HG03571 (cell line): ENCODE measurements around the gene LDLRAD4.

Source experiments
- ATAC-seq: cut with Tn5 transposase; IDR thresholded peaks from one replicate; pipeline ENCODE4 v1.9.1; 2021; ENCODE audit not compliant: unreplicated experiment

The LDLRAD4 gene

DNA sequence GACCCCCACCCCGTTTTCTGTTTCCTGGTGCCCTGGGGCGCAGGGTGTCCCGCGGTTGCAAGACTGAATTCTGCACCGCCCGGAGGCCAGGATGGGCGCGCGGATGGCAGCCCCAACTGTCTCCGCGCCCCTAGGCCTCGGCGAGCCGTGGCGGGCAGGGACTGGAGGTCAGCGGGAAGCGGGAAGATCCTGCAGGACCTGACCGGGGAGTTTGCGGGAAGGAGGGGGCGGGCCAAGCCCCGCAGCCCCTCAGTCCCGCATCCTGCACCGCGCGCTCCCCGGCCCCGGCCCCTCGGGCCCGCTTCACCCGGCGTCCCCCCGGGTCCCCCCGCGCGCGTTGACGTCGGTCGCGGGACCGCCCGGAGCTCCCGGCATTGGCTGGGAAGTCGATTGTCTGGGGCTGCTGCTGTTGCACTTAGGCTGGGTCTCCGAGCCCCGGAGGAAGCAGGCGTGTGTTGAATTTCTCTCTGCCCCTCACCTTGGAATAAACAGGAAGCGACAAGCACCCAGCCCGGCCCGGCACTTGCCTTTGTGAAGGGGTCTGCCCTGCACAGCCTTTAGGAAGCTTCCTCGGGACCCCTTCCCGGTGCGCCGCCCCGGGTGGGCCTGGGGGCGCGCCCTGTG is at the start of gene LDLRAD4:
TSS of gene LDLRAD4 (plus strand) at position 393 of the 624 bp plus-strand sequence.
- ATAC-seq, result no peak

DNA sequence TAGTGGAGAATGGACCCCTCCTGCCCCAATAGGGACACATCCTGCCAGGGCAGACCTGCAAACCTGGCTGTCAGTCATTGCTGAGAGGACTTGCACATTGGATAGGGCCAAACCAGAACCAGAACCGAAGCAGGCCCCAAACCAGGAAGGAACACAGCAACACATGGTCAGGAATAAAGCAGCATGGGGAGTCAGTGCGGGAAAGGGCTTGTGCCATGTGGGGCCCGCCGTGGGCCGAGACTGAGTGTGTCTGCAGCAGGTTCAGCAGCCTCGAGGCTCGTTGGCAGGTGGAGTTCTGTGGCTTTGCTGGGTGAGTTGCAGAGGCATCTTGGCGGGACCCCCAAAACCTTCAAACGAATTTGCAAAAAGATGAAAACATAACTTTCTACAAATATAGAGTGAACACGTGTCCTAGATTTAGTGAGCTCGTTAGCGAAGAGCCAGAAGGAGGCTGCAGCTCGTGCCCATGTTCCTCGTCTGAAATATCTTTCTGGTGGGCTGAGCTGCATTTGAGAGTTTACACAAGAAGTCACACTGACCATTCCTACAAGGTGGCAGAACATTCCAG is 44.9 kb upstream of the LDLRAD4 start:
- ATAC-seq, result no peak

DNA sequence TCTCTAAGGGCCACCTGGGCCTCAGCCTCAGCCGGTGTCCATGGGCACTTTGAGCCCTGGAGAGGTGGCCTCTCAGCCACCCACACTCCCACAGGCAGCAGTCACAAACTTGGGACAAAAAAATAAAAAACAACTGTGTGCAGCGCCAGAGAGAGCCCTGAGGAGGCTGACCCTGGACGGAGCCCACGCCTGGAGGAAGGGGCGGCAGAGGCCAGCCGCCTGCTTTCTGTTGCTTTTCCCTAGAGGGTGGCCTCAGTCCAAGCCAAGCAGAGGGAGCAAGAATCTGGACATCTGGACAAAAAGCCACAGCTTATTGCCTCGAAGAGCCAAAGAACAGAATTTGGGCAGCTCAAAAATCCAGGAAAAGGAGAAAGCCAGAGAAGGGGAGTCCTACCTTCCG is 43.3 kb upstream of the LDLRAD4 start:
- ATAC-seq, result no peak

DNA sequence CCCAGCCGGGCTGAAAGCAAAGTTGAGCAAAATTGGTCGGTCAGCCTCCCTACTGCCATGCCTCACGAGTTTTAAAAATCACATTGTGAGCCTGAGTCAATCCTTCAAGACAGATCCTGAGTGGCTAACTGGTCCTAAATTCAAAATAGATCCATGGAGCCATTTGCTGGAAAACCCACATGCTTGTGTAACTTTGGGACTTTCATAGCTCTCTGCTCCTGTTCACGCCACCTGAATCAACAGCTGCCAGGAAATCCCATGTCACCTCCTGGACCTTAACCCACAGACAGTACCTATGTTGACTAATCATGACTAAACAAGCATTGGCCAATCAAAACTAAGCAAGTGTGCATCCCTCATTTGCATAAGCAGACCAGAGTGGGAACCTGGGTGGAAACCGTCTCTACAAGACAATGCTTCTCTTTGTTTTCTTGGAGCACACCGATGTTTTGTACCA is 42.8 kb upstream of the LDLRAD4 start:
- no peak for ATAC-seq

DNA sequence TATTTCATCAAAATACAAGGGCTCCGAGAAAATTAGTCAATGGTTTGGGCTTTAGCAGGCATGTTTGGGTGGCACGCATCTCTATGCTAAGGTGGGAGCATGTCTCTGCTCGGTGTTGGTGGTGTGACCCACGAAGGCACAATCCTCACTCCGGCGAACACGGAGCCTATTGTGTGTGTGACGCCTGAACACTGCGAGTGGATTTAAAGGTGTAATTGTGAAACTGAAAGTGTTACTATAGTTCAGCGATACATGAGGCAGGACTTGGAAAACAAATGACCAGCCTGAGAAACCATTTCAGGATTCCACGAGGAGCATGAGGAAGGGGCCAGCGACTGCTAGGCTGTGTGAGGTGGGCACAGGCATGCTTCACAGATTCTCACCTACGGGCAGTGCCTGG is 41.7 kb upstream of the LDLRAD4 start:
- no peak for ATAC-seq

DNA sequence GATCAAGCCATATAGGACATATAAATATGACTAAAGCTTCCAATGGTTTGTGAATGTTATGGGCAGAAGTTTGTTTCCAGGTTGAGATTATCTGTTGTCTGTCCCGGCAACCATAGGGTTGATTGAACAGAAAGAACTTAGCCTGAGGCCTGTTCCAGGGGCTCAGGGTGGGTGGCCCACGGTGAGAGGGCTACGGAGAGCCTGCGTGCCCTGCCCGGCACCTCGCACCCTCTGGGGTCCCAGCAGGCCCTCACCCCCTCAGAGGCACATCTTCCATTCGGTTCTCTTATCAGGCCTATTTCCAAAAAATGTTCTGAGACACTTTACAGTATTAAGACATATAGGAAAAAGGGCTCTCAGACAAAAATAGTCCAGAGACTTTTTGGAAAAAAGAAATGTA is 40.4 kb upstream of the LDLRAD4 start:
- ATAC-seq, result no peak

DNA sequence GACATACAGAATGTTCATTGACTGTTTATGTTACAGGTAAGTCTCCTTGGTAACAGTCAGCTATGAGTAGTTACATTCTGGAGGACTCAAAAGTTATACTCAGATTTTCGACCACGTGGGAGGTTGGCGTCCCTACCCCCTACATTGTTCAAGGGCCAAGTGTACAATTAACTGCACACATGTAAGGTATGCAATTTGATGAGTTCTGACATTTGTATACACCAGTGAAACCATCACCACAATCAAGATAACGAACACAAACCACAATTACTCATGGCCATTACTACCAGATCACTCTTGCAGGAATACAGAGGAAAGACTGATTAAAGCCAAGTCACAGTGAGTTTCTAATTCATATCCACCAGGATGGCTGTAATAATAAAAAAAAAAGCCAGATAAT is 39.6 kb upstream of the LDLRAD4 start:
- ATAC-seq, result no peak

DNA sequence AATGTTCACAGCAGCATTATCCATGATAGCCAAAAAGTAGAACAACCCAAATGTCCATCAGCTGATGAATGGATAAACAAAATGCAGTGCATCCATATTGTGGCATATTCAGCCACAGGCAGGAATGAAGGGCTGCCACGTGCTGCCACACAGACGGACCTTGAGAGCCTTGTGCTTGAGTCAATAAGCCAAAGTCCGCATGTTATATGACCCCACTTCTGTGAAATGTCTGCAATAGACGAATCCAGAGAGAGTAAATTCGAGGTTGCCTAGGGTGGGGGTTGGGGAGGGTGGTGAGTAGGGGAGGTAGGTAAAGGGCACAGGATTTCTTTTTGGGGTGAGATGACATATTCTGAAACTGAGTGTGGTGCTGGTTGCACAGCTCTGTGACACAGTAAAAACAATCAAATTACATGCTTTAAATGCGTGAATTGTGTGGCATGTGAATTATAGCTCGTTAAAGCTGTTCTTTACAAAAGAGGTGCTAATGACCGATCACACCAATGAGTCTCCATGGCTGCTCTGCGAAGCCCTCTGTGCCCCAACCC is 38.9 kb upstream of the LDLRAD4 start:
- ATAC-seq, result no peak

DNA sequence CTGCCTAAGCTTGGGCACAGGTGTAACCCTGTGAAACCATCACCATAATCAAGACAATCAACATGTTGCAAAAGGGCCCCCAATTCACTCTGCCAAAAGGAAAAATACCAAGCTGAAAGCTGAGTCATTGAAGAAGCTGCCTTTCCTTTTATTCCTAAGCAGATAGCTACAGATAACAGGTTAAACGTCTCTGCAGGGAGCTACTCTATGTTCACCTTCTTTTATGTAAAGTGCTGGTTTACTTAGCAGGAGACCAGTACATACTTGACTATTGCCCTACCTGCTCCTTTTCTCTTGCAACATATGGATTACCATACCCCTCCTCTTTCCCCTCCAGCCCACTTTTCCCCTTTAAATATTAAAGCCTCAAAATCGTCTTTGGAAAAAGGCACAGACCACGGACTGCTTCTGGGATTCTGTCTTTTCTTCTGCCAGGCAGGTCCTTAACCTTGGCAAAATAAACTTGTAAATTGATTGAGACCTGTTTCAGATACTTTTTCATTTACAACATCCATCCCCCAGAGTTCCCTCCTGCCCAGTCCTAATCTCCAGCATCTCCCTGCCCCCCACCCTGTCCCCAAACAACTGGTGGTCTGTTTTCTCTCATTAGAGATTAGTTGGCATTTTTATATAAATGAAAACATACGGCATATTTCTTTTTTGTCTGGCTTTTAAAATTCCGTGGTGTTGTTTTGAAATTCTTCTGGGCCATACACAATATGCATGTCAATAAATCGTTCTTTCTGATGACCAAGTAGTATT is 37.8 kb upstream of the LDLRAD4 start:
- no peak for ATAC-seq

DNA sequence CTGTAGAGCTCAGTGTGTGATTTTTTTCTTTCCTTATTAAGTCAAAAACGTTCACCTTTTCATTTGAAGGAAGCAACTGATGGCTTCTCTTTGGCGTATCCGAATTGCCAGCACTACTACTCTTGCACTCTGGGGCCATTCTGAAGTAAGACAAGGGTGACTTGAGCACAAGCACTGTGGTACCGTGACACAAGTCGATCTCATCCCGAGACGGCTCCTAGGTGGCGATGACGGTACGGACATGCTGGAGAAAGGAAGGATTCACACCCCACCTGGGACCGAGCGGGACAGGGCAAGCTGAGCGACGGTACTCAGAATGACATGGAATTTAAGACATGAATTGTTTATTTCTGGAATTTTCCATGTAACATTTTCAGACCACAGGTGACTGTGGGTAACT is 36.8 kb upstream of the LDLRAD4 start:
- ATAC-seq, result no peak

DNA sequence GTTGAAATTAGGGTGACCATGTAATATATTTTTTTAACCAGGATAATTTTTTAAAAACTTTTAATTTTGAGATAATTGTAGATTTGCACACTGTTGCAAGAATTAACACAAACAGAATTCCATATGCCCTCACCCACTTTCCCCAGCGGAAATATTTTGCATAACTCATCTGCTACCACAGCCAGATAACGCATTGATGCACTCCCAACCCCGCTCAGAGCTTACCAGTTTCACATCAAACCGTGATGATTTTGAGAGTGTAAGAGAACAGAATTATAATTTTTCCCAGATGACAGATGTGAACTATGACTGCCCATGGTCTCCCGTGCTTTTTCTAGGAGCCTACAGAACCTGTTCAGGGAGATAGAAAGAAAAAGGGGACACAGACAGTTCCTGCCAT is 35.2 kb upstream of the LDLRAD4 start:
- ATAC-seq, result no peak

DNA sequence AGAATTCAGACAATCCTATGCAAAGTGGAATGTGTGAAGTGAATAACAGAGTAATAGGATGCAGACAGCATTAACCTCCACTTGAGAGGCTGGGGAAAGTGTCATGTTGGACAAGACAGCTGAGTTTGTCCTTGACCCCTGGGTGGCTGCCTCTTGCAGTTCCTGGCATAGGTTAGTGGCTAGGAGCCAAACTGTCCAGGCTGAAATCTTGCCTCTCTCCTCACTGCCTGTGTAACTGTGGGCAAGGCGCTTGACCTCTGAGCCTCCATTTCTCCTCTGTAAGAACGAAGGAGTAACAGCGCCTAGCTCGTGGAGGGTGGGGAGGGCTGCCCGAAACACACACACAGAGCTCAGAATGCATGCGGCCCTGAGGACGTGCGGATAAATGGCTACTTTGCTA is 34.8 kb upstream of the LDLRAD4 start:
- no peak for ATAC-seq

DNA sequence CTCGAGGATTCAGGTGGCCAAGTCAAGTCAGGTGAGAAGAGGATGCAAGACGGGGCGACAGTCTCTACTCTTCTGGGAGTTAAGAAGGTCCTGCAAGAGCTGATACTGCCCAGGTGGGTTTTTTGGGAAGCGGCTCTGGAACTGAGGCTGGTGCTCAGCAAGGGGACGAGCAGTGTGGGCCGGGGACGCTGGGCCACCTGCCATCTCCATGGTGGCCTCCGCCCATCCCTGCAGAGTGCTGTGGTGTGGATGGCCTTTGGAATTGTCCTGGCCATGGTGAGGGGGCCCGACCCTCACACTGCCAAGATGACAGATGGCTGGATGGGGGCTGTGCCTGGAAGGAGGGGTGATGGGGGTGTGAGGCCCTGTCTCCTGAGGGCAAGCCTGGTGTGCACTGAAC is 34.2 kb upstream of the LDLRAD4 start:
- no peak for ATAC-seq

DNA sequence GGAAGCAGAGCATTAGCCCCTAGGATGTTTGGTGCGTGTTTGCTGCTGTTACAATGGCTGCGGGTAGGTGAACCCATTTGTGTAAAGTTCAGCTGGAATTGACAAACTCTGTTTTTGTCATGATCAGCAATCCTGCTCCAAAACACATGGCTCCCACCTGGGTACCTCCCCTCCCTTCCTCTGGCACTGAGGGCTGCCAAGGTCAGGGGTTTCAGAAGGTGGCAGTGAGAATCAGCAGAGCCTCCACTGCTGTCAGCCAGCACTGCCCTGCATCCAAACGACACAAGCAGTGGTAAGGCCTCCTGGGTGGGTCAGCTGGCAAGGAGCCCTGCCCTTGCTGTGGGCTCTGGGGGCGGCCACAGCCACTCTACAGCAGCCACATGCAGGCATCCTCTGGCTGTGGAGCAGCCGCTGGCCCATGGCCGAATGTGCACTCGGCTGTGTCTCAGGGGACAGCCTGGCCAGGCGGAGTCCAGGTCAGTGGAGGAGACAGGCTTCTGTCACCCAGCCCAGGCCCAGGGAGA is 32.8 kb upstream of the LDLRAD4 start:
- no peak for ATAC-seq

DNA sequence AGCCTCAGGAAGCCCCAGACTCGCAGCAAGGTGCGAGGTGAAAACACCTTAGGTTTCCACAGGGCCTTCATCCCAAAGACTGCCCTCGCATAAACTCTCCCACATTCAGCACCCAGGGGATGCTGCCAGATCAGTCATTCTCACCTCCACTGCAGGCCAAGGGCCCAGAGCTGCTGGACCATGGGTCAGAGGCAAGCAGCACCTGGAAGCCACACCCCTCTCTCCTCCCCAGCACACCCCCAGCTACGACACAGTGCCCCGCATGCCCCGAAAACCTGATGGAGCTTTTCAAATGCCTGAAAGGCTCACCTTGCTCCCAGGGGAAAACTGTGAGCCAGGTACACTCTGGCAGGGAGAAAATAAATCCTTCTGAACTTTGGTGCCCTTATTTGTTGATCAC is 31.9 kb upstream of the LDLRAD4 start:
- no peak for ATAC-seq

DNA sequence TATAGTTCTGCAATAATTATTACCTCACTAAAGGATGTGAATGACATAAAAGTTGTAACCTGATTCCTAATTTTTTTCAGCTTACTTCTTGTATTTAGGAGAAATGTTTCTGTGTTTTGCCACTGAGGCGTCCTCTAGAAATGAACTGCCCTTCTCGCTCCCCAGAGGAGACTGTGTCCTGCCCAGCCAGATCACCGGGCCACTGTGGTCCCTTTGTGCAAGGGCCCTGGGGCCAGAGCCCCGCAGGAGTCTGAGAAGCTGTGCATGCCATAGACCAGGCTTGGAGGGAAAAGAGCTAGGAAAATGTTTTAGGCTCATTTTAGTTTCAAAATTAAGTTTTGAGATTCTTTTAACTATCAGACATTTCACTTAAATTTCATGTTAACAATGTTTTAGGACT is 31.1 kb upstream of the LDLRAD4 start:
- no peak for ATAC-seq

DNA sequence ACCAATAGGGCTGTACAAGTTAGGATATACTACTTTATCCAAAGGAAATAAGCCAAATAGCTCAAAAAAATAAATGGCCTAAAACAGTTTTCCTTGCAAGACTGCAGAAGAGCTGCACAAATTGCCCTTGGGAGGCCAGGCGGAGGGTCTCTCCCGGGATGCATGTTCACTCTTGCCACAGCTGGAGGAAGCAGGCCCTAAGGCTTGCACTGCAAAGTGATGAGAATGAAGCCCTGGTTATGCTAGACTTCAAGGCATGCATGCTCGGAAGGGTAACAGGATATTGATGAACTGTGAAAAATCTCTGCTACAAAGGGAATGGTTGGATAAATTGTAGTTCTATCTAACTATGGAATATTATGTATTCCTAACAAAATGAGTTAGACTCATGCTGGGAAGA is 27.5 kb upstream of the LDLRAD4 start:
- no peak for ATAC-seq

DNA sequence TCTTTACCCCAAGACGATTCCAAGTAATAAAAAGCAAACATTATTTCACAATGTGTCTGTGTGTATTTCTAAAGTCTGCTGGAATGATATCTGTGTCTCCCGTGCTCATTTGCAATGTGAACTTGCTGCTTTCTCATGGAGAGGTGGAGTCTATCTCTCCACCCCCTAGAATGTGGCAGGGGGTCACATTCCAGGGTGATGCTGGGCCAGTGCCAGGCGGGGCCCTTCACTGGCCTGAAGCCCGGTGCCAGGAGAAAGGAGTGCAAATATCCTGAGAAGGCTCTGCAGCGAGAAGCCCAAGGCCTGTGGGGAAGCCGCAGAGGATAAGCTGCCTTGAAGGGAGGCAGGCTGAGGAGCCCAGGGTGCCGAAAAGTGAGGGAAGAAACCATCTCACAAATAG is 26.8 kb upstream of the LDLRAD4 start:
- ATAC-seq, result no peak

DNA sequence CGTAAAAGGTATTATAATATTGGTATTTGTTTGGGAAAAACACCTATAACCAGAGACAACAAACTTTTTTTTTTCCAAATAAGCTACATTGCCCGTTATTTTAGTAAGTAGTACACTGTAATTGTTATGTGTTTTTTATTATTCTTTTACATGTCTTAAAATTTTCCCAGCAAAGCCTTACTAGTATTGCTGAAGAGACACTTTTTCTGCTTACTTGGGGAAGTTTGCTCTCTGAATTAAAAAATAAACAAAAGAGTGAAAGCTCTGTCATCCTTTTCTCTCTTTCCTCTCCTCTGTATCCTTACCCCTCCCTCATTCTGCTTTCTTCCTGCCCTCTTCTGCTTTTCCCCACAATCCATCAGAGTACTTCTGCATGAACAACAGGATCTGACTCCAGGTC is 25.6 kb upstream of the LDLRAD4 start:
- no peak for ATAC-seq

DNA sequence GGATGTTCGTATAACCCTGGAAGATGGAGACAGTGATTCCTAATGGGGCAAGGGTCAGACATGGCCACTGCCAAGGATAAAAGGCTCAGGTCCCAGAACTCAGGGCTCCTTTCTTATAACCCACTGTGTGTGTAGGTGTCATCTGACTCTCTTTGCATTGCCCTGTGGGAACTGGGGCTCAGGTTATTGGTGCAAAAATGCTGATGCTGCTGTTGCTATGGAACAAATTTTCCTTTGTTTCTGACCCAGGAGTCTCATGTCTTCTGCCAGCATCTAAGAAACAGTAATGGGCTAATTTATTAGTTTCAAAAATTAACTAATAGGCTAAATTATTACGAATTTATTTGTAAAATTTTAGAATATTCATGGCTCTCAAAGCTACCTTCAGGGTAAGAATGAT is 24.3 kb upstream of the LDLRAD4 start:
- ATAC-seq, result no peak

DNA sequence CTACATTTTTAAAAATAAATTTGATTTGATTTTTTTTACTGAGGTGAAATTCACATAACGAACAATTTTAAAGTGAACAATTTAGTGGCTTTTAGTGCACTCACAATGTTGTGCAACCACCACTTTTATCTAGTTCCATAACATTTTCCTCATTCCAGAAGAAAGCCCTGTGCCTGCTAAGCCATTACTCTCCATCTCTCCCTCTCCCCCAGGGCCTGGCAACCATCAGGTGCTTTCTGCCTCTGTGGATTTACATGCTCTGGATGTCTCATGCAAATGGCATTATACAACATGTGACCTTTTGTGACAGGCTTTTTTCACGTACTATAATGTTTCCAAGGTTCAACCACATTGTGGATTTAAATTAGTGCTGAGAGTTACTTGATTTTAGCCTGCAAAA is 19.9 kb upstream of the LDLRAD4 start:
- ATAC-seq, result no peak

DNA sequence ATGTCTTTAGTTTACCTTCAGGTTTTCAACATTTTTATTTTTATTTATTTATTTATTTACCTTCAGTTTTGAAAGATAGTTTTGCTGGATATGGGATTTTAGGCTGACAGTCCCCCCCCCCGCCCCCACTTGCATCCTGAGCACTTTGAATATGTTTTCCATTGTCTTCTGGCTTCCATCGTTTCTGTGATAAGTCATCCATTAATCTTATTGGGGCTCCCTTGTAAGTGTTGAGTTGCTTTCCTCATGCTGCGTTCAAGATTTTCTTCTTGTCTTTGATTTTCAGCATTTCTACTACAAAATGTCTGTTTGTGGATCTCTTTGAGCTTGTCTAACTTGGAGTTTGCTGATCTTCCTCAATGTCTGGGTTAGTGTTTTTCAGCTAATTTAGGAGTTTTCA is 19.4 kb upstream of the LDLRAD4 start:
- no peak for ATAC-seq
